HG03108 (cell line): Measurements from ENCODE around the gene TNRC6B.
"Not testable (repeated sequence)": the region's sequence is repeated elsewhere in the genome, so short reads cannot be mapped to it uniquely, and the experiment has no call there.

Experiments
- ATAC-seq: cut with Tn5 transposase; IDR thresholded peaks from one replicate; pipeline ENCODE4 v1.9.1; 2021; ENCODE audit warnings: moderate library complexity; ENCODE audit not compliant: unreplicated experiment

Gene TNRC6B

GRCh38 chr22:40212121-40212520 is 34.4 kb downstream of the TNRC6B start:
- no peak for ATAC-seq

GRCh38 chr22:40213478-40213877 is 35.8 kb downstream of the TNRC6B start:
- ATAC-seq = no peak

DNA sequence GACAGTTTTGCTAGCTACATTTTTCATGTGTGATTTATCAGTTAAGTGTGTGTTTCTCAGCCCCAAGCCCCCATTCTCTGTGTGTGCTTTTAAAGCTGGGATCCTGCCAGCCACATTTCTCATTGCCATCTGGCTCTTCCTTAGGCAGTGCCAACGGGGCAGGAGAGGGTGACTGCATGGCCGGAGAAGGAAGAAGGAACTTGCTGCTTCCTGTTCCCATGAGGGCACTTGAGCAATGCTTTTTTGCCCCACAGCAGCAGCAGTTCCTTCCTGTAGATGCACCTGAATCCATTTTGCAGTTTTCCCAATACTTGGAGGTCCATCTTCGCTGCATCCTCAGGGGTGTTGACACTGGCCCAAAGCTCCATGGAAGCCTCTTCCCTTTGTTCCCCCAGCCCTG is 37.5 kb downstream of the TNRC6B start:
- ATAC-seq = no peak

GRCh38 chr22:40216041-40216756 is 38.5 kb downstream of the TNRC6B start:
- peak; percentile 73 for ATAC-seq

GRCh38 chr22:40218152-40218551 is 40.4 kb downstream of the TNRC6B start:
- ATAC-seq = no peak

GRCh38 chr22:40218723-40219294 is 41.1 kb downstream of the TNRC6B start:
- no peak for ATAC-seq

DNA sequence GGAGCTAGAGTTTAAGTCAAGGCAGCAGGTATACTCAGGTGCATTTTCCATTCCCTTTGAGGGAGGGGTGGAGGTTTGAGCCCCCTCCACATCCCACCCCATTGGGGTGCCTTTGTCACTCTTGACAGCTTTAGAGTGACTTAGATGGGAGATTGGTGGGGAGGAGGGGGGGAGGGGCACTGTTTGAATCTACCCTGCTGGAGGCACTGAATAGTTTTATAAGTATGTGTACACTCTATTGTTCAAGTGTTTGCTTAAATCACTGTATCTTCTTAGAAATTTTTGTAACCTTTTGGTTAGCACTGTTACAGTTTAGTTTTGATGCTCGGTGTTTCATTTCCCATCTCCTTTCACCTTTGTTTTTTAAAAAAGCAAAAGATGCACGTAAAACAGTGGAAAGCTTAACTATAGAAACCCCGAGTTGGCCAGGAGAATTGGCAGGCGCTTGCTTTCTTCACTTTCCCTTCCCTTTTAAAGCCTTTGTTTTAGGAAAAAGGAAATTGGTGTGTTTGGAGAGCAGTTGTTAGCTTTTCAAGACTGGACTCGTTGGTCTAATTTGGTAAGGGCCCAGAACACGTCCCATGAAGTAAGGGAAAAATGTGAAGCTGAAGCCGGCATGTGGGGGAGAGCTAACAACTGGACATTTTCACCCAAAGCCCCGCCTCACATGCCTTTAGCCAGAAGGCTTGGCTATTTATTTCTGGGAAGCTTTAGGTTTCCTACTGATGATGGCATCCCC is 42.8 kb downstream of the TNRC6B start:
- ATAC-seq = no peak

DNA sequence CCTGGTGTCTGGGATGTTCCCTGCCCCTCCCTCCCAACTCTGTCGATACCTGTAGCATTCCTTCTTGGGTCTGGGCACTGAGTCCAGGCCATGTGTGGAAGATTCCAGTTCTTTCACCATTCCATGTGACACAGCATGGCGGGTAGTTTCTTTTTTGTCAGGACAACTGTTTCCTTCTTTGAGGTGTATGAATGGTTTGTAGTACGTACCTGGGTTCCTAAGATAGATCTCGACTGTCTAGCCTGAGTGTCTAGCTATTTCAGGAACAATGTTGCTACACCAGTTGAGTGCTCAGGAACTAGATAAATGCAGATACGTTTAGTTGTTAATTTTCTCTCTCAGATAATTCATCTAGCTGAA is 43.3 kb downstream of the TNRC6B start:
- no peak for ATAC-seq

GRCh38 chr22:40222979-40223378 is 45.3 kb downstream of the TNRC6B start:
- not testable (repeated sequence) for ATAC-seq

GRCh38 chr22:40224702-40225101 is 47.0 kb downstream of the TNRC6B start:
- ATAC-seq = no peak

DNA sequence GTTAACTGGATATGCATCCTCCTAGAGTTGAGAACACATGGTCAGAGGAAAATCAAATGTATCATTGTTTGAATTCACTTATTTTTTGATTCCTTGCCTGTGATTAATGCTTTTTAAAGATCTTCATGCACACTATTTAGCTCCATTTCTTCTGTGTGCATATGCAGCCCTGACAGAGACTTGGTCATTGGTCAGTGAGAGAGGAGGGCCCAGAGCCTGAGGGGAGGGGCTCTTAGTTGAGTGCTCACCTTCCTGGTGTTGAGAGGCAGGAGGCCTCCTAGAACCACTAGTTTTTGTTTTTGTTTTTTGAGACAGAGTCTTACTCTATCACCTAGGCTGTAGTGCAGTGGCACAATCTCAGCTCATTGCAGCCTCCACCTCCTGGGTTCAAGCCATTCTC is 48.9 kb downstream of the TNRC6B start:
- ATAC-seq = no peak

- no peak for ATAC-seq
Observed at GRCh38 chr22:40231618-40232313, 54.0 kb downstream of the TNRC6B start.

- ATAC-seq = no peak
Observed at GRCh38 chr22:40232624-40233023, 54.9 kb downstream of the TNRC6B start.

DNA sequence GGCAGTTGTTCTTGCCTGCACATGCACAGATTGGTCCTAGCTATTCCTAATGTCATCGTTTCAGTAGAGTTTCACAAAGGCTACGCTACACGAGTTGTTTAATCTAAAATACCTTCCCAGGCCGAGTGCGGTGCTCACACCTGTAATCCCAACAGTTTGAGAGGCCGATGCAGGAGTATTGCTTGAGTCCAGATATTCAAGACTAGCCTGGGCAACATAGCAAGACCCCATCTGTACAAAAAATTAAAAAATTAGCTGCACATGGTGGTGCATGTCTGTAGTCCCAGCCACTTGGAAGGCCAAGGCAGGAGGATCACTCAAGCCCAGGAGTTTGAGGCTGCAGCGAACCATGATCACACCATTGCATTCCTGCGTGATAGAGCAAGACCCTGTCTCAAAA is 56.2 kb downstream of the TNRC6B start:
- no peak for ATAC-seq

GRCh38 chr22:40234658-40235057 is 56.9 kb downstream of the TNRC6B start:
- ATAC-seq = no peak

DNA sequence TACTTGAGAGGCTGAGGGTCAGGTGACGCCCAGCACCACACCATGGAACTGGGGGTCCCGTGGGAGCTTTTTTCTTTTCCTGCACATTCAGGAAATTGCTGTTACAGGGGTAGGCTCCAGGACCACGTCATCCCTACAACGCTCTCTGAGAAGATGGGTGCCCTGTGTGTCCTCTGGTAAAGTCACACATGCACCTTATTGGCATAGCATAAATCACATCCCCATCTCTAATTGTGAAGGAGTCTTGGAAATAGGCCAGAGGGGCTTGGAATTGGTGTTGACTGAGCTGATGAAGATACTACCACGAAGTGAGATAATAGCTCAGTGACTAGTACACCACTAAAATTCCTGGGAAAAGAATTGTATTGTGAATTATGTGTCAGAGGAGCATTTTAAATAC is 57.6 kb downstream of the TNRC6B start:
- no peak for ATAC-seq

- ATAC-seq = no peak
Observed at GRCh38 chr22:40236131-40236665, 58.5 kb downstream of the TNRC6B start.

GRCh38 chr22:40237241-40237640 is 59.5 kb downstream of the TNRC6B start:
- no peak for ATAC-seq

DNA sequence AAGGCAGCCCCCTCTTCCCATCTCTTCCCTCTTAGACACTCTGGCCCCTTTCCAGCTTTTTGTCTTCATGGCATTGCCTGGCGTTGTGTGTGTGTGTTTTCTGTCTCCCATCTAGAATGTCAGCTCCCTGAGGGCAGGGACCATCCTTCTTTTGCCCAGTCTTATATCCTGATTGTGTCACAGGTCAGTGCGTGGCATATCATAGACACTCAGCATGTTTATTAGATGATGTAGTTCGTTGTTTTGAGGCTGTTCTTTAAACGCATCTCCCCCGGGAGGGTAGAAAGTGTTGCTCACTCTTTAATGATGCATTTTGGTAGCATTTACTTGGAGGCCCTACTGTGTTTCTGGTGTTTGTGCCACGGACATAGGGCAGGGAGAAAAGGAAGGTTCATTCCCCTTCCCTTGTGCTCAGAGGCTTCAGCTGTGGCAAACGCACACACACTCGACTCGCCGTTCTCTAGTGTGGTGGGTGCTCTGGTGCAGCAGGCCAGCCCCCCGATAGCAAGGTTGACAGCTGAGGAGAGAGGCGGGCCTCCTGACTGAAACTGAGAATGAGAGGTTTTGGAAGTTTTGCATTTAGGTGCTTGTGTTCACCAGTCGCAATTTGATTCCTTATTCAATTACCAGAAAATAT is 60.2 kb downstream of the TNRC6B start:
- ATAC-seq = no peak

- no peak for ATAC-seq
Observed at GRCh38 chr22:40238425-40239344, 61.0 kb downstream of the TNRC6B start.
